ENCODE measurements around the gene OPA3. TPM values are rescaled to one million over a fixed set of nuclear protein-coding genes. Genes with fewer than 3 reads are reported as not detected.
"Not testable (repeated sequence)": the region's sequence is repeated elsewhere in the genome, so short reads cannot be mapped to it uniquely, and the experiment has no call there.

The OPA3 gene
- total RNA-seq = 8.3 TPM

- DNase-seq (ENCODE audit: low spot score) (peak; percentile 100), ATAC-seq (peak; percentile 89)
These were observed at the start of gene OPA3 for GRCh38 chr19:45584332-45585157. Gene OPA3, minus strand, starts transcription at chr19:45584802. Its CDS starts 38 bp downstream, at chr19:45584764.

- DNase-seq (ENCODE audit: low spot score) (peak; percentile 51), ATAC-seq (peak; percentile 51)
These were observed 48.0 kb upstream of the OPA3 start for GRCh38 chr19:45632468-45633196.

- DNase-seq (ENCODE audit: low spot score) (no peak), ATAC-seq (no peak)
These were observed 45.9 kb upstream of the OPA3 start for GRCh38 chr19:45630463-45630862.

- no peak for DNase-seq (ENCODE audit: low spot score)
- no peak for ATAC-seq
These were observed 45.1 kb upstream of the OPA3 start for GRCh38 chr19:45629704-45630103.

GRCh38 chr19:45628219-45628618 lies 43.6 kb upstream of the OPA3 start:
- not testable (repeated sequence) for ATAC-seq; DNase-seq (ENCODE audit: low spot score)

- DNase-seq (ENCODE audit: low spot score) (no peak), ATAC-seq (no peak)
These were observed 39.4 kb upstream of the OPA3 start for GRCh38 chr19:45623984-45624383.

- ATAC-seq (no peak), DNase-seq (ENCODE audit: low spot score) (no peak)
These were observed 37.4 kb upstream of the OPA3 start for GRCh38 chr19:45621976-45622503.

- no peak for ATAC-seq
- no peak for DNase-seq (ENCODE audit: low spot score)
These were observed 36.8 kb upstream of the OPA3 start for GRCh38 chr19:45621389-45621788.

GRCh38 chr19:45616704-45617017 lies 32.1 kb upstream of the OPA3 start:
- ATAC-seq (no peak), DNase-seq (ENCODE audit: low spot score) (no peak)

GRCh38 chr19:45615795-45616703 lies 31.4 kb upstream of the OPA3 start:
- DNase-seq (ENCODE audit: low spot score) (peak; percentile 63), ATAC-seq (peak; percentile 88)

GRCh38 chr19:45615056-45615455 lies 30.5 kb upstream of the OPA3 start:
- not testable (repeated sequence) for ATAC-seq; DNase-seq (ENCODE audit: low spot score)

- DNase-seq (ENCODE audit: low spot score) (no peak), ATAC-seq (no peak)
These were observed 29.5 kb upstream of the OPA3 start for GRCh38 chr19:45613926-45614725.

- ATAC-seq (no peak), DNase-seq (ENCODE audit: low spot score) (no peak)
These were observed 24.3 kb upstream of the OPA3 start for GRCh38 chr19:45608948-45609347.

- DNase-seq (ENCODE audit: low spot score) (peak; percentile 74), ATAC-seq (peak; percentile 98)
These were observed 22.7 kb upstream of the OPA3 start for GRCh38 chr19:45607071-45608029.

GRCh38 chr19:45601524-45602374 lies 17.1 kb upstream of the OPA3 start, which contains the start of gene GPR4:
Gene GPR4, minus strand, starts transcription at chr19:45602212. Its CDS starts 10,346 bp downstream, at chr19:45591866.
- ATAC-seq = peak; percentile 63
- no peak for DNase-seq (ENCODE audit: low spot score)

- ATAC-seq = peak; percentile 28
- DNase-seq (ENCODE audit: low spot score) = no peak
These were observed 16.5 kb upstream of the OPA3 start for GRCh38 chr19:45601115-45601514.

- ATAC-seq = no peak
- DNase-seq (ENCODE audit: low spot score) = no peak
These were observed 15.8 kb upstream of the OPA3 start for GRCh38 chr19:45600340-45600885.

GRCh38 chr19:45599286-45599685 lies 14.7 kb upstream of the OPA3 start:
- ATAC-seq (no peak), DNase-seq (ENCODE audit: low spot score) (no peak)

Data from left lobe of liver (tissue), 2 donors.